Measurements from ENCODE around the gene SFTPB.

SFTPB gene

DNA sequence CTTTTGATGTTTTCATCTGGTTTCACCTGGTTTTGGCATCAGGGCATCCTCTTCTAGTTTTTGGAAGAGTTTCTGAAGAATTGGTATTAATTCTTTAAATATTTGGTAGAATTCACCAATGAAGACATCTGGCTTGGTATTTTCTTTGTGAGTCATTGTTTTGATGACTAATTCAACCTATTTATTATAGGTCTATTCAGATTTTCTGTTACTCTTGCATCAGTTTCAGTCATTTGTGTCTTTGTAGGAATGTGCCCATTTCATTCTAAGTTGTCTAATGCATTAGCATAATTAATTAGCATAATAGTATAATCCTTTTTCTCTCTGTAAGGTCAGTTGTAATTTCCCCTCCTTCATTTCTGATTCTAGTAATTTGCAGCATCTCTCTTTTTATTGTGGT is 34.2 kb upstream of the SFTPB start:
- DNase-seq, result no peak

DNA sequence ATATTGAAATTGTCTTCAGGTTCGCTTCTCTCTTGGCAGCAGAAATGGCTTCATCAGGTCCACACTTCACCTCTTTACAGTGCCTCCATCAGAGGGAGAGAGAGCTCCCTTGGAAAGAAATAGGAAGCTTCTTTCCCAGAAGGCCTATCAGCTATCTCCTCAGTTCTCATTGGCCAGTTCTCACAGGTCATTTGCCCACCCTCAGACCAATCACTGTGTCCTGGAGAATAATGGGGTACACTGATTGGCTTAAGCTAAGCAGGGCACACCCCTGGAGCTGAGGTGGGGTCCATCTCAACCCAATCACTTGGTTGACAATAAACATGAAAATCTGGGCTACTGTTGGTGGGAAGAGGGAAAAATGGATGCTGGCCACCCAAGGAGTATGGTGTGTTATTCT is 31.3 kb upstream of the SFTPB start:
- DNase-seq, result no peak

GRCh38 chr2:85698880-85699254 is 30.9 kb upstream of the SFTPB start:
- no peak for DNase-seq

DNA sequence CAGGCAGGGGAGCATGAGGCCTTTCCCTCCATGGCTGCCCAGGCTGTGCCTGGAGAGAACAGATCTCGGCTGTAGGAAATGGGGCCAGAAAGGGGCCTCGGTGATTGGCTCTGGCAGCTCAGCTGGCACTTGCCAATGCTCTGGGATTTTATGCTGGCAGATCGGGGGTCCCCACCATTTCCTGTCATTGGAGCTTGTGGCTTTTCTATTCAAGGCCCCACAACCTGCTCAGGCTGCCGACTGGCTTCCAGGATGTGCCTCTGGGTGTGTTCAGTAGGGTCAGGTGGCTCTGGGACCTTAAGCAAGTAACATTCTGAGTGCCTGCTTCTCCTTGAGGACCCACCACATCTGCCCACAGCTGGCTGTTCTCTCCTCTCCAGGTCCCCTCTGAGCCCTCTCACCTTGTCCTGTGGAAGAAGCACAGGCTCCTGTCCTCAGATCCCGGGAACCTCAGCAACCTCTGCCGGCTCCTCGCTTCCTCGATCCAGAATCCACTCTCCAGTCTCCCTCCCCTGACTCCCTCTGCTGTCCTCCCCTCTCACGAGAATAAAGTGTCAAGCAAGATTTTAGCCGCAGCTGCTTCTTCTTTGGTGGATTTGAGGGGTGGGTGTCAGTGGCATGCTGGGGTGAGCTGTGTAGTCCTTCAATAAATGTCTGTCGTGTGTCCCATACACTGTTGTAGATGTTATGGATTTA is 30.3 kb upstream of the SFTPB start:
- no peak for DNase-seq

DNA sequence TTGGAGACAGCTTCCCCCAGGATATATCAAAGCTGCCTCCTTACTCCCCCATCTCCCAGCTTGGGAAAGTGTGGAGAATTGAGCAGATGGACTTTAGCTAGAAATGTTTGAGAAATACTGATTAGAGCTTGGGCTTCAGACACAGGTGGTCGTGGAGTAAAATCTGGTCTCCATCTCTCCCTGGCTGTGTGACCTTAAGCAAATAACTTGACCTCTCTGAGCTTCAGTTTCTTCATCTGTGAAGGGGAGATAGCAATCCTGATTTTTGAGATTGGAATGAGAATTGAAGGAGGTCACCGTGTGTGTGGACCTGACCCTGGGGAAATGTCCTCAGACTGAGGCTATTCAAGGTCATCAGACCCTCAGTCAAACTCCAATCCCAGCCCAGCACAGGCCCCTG is 29.7 kb upstream of the SFTPB start:
- DNase-seq, result no peak

GRCh38 chr2:85697096-85697495 is 29.1 kb upstream of the SFTPB start:
- DNase-seq, result no peak

GRCh38 chr2:85695691-85696668 is 28.0 kb upstream of the SFTPB start:
- no peak for DNase-seq

DNA sequence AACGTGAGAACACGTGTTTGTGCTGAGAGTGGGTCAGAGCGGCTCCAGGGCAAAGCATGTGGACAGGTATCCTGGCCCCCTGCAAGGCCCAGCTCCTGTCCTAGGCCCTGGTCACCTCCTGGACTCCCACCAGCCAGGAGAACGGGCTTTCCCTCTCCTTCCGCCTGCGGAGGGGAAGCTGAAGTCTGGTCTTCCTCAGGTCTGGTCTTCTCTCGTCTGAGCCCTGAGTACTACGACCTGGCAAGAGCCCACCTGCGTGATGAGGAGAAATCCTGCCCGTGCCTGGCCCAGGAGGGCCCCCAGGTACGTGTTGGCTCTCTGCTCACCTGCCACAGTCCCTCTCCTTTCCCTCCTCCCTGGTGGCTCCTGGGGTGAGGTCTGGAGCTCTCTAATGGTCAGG is 27.1 kb upstream of the SFTPB start:
- no peak for DNase-seq

GRCh38 chr2:85694052-85695025 is 26.3 kb upstream of the SFTPB start, which contains the start of gene GNLY:
TSS of gene GNLY (plus strand) at chr2:85694358. CDS start at chr2:85694419, 61 bp downstream.
- no peak for DNase-seq

GRCh38 chr2:85692039-85692645 is 24.1 kb upstream of the SFTPB start:
- DNase-seq, result no peak

DNA sequence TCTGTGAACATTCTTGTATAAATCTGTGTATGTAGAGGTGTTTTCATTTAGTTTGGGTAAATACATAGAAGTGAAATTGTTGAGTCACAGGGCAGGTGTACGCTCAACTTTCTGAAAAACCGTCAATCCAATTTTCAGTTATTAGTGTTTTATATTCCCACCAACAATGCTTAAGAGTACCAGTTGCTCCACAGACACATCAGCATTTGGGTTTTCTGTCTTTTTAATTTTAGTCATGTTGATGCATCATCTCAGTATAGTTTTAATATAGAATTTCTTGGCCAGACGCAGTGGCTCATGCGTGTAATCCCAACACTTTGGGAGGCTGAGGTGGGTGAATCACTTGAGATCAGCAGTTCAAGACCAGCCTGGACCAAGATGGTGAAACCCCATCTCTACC is 22.9 kb upstream of the SFTPB start:
- DNase-seq, result no peak

GRCh38 chr2:85684806-85685205 is 16.8 kb upstream of the SFTPB start:
- no peak for DNase-seq

GRCh38 chr2:85684380-85684779 is 16.4 kb upstream of the SFTPB start:
- DNase-seq, result no peak

DNA sequence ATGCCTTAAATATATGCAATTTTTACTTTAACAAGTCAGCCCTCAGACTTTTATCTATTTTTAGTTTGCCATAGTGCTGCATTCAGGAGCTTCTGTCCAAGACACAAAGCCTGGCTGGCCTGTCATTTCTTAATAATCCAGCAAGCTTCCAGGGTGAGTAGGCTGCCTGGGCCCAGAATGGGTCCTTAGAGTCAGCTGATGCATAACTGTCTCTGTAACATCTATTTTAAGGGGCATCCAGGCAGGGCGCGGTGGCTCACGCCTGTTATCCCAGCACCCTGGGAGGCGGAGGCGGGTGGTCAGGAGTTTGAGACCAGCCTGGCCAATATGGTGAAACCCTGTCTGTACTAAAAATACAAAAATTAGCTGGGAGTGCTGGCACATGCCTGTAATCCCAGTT is 14.4 kb upstream of the SFTPB start:
- no peak for DNase-seq

GRCh38 chr2:85681776-85682175 is 13.8 kb upstream of the SFTPB start:
- no peak for DNase-seq

GRCh38 chr2:85681372-85681763 is 13.4 kb upstream of the SFTPB start:
- DNase-seq, result no peak

GRCh38 chr2:85680707-85681371 is 12.8 kb upstream of the SFTPB start:
- DNase-seq, result no peak

DNA sequence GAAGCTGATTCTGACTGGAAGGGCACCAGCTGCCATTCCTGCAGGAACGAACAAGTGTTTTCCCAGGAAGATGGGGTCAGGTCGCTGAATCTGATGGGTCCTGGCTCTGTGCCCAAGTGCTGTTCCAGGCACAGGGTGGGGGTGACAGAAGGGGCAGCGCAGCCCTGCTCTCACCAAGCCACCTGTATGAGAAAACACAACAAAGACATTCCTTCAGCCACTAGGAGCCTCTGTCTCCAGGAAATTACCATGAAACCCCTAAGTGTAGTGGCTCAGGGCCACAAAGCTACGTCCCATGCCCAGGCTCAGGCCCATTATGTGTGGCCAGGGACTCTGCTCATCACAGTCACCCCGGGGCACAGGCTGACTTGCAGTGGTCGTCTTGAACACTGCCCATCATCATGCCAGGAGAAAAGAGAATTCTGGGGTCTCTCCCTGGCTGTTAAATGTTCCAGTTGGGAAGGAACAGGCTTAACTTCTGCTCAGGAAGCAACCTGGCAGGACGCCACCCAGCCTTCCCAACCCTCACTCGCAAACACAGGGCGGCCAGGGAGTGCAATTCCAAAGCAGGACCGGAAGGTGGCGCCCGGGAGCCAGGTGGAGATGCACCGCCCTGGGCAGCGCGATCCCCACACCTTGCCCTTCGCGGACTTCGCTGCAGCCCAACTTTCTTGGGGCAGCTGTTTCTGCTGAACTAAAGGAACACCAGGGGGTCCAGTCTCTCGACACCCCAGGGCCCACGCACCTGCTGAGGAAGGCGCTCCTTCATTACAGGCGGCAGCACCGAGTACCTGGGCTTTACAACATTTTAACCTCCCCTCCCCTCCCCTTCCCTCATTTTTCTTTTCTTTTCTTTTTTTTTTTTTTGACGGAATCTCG is 11.0 kb upstream of the SFTPB start:
- DNase-seq, result peak; percentile 56

- no peak for DNase-seq
These were observed 10.4 kb upstream of the SFTPB start for GRCh38 chr2:85678377-85678776.

DNA sequence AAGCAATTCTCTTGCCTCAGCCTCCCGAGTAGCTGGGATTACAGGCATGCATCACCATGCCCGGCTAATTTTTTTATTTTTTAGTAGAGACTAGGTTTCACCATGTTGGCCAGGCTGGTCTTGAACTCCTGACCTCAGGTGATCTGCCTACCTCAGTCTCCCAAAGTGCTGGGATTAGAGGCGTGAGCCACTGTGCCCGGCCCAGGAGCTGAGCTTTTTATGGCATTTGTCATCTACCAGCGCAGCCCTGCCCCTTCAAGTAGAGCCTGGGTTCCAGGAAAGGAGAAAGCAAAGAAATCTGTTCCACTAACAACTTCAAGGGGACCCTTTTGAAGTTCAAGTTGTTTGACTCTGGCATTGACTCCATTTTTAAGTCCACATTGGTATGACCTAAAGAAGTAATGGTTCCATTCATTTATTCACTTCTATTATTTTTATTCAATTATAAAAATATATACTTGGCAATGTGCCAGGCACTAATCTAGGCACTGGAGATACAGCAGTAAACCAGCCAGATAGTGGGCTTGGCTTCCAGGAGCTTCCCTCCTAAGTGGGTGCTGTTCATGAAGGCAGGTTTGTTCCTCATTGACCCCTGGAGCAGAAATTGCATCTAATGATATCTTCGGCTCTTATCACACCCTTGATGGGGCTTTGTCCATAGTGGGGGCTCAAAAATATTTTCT is 8.0 kb upstream of the SFTPB start:
- no peak for DNase-seq

Data from central memory CD4-positive, alpha-beta T cell (primary cell).